NOMO-1 treated with DMSO at 0.1 percent for 48 hours (cell line): ENCODE data around the gene SMTNL2.

ENCODE experiments used
- DNase-seq: peaks from one replicate; lab custom pipeline; 2025; ENCODE audit not compliant: unreplicated experiment; lab: John Stamatoyannopoulos, UW

SMTNL2 gene

GRCh38 chr17:4584101-4584916, at the start of gene SMTNL2:
SMTNL2 (plus strand) TSS chr17:4584529; CDS start chr17:4584606, 77 bp downstream.
- DNase-seq, result no peak

GRCh38 chr17:4534928-4535666, 49.2 kb upstream of the SMTNL2 start:
- no peak for DNase-seq

GRCh38 chr17:4535667-4536258, 48.6 kb upstream of the SMTNL2 start:
- DNase-seq, result no peak

DNA sequence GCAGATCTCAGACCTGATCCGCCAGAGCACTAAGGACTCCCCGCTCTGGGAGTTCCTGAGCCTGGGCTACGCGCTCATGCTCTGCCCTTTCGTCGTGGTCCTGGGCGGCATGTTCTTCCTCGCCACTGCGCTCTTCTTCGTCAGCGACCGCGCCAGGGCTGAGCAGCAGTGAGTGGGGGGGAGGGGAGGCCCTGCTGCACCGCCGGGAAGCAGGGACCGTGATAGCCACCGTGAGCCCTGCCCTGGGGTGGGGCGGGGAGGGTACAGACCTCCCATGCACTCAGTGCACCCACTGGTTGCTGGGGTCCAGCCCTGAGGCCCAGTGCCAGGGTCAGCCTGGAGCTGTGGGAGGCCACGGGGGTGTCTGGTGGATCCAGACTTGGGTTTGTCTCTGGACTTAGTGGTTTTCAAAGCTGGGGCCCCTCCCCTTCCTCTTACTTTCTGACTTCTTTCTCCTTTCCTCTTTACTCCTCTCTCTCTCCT, 48.0 kb upstream of the SMTNL2 start:
- DNase-seq, result peak; percentile 33

- DNase-seq, result no peak
Measured at GRCh38 chr17:4536742-4537411, 47.5 kb upstream of the SMTNL2 start.

DNA sequence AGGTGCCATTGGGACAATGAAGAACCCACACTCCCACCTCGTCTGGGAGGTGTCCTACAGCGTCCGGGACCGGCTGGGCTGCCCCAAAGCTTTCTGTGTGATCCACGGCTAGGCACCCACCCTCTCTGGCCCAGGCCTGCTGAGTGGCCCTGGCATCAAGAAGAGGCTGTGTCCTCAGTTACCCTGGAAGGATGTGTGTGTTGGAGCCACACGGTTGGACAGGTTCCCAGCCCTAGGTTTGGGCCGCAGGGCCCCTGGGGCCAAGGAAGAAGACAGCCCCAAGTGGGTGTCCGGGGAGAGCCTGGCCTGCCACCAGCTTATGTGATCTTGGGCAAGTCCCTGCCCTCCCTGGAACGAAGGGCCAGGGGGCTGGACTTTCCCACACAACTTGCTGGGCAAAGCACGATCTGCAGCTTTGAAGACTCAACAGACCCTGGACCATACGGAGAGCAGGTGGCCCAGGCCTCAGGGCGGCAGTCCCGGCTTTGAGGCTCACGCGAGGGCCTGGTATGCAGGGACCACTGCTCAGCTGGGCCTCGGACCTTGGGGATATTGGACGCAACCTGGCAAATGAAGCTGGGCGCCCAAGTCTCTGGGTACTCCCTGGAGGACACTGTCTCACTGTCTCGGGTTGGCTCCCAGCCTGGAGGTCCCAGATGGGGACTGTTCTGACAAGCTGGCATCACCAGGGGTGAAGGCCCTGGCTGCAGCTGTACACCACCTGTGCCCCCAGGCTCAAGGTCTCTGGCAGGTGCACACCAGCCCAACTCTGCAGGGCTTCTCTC, 46.7 kb upstream of the SMTNL2 start:
- no peak for DNase-seq

DNA sequence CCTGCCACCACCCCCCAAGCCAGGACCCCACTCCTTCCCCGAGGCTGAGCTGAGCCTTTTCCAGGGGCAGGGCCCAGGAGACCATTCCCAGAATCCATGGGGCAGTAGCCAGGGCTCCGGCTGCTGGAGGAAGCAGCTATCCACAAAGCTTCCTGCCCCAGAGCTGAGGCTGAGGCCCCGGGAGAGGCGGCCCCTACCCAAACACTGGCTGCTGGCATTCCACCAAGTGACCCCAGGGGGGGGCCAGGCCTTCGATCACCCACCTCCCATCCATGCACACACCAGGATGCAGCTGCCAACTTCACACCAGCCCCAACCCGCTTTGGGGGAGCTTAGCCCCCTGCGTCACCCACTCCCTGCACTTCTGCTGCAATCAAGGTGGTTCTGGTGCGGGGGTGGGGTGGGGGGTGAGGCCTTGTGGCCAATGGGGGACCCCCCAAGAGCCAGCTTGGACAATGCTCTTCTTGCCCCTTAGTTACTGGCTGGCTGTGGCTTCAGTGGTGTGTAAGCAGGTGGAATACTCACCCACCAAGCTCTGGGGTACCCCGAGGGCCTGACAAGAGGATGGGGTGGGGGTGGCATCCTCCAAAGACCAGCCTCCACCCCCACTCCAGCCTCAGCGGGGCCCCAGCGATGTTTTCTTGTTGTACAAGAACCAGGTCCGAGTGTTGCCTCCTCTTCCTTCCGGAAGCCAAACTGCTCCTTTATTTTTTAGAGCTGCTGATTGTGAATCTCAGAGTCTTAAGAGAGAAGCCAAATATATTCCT, 45.9 kb upstream of the SMTNL2 start:
- no peak for DNase-seq

GRCh38 chr17:4539025-4539424, 45.3 kb upstream of the SMTNL2 start:
- DNase-seq, result no peak

DNA sequence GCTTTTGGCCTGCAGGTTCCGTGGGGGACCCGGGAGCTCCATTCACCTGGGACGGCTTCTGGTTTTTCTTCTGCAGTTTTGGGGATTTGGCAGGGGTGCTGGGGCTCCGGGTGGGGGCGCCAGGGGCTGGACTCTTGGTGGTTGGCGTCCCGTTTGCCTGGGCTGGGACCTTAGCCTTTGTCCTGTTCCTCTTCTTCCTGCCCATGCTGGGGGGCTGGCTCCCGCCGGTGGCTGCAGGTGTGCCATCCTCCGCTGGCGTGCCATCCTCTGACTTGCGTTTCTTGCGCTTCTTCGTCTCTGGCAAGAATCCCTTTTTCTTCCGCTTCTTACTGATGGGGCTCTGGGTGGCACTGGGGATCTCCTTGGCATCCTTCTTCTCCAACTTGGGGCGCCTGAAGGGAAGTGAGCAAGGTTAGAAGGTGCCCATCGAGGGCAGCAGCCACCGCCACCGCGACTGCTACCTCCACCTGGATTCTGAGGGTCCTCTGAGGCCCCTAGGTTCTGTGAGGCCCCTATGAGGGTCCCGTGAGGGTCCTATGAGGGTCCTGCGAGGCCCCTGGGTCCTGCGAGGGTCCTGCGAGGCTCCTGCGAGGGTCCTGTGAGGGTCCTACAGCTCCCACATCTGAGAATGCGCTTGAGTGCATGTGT, 44.6 kb upstream of the SMTNL2 start:
- DNase-seq, result no peak

- no peak for DNase-seq
Measured at GRCh38 chr17:4540224-4540651, 44.1 kb upstream of the SMTNL2 start.

GRCh38 chr17:4540687-4541327, 43.5 kb upstream of the SMTNL2 start:
- no peak for DNase-seq

GRCh38 chr17:4541328-4542002, 42.9 kb upstream of the SMTNL2 start:
- no peak for DNase-seq

GRCh38 chr17:4542003-4542725, 42.2 kb upstream of the SMTNL2 start:
- no peak for DNase-seq

DNA sequence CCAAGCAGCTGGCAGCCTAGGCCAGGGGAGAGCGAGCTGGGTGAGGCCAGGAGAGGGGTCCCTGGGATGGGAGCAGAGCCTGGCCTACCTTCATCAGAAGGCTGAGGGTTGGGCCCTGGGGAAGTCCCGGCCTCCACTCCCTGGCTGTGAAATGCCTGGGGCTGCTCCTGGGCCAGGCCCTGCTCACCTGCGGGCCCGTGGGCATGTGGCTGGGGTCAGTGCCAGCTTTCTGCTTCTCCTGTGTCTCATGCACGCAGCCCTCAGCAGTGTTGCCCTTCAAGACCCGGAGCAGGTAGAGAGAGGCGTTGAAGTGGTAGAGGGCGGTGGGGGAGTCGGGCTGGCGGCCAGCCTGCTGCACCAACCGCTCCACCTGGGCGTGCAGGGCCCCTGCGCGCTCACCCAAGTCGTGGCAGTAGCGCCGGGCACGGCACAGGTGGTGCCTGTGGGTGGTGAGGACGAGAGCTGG, 41.6 kb upstream of the SMTNL2 start:
- no peak for DNase-seq

- no peak for DNase-seq
Measured at GRCh38 chr17:4543557-4544026, 40.7 kb upstream of the SMTNL2 start.

- DNase-seq, result no peak
Measured at GRCh38 chr17:4544135-4544950, 40.0 kb upstream of the SMTNL2 start.

DNA sequence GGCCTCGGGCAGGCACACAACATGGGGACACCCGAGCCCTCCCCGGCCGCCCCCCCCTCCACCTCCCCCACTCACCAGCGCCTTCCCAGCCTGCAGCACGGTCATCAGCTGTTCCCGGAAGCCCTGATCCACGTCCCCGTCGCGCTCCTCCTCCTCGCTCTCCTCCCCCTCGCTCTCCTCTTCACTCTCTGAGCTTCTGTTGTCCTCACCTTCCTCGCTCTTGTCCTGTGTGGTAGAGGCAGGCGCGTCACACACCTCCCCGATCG, 39.4 kb upstream of the SMTNL2 start:
- DNase-seq, result no peak
